SK-N-SH (cell line): ENCODE measurements around the gene ADCY7.

Experiments used
- TF ChIP-seq, protein P1 (sequence below): fragments of 200-600 bp; sonication (generic); IDR thresholded peaks from 2 replicates; pipeline ENCODE4 v1.6.1; 2017; ENCODE audit warnings: antibody characterized with exemption, mild to moderate bottlenecking, moderate library complexity
- TF ChIP-seq, protein P2 (sequence below): IDR thresholded peaks from 2 replicates; pipeline ENCODE4 v1.6.1; 2012; ENCODE audit warnings: mild to moderate bottlenecking, low read depth, low read length, moderate library complexity

DNA sequence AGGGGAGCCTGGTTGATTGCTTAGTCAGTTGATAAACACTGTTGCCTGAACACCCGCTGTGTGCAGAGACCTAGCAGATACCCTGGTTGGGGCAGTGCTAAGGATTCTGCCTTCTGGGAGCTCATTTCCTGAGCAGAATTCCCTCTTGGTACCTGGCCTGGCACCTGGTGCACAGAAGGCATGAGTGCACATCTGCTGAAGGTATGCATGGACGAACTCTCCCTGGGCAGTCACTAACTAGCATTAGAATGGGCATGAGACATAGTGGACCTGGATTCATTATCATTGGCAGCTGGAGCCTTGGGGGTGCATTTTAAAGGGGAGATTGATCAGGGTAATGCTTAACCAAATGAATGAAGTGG, 13.1 kb downstream of the ADCY7 start:
- TF ChIP-seq, protein P1, sequence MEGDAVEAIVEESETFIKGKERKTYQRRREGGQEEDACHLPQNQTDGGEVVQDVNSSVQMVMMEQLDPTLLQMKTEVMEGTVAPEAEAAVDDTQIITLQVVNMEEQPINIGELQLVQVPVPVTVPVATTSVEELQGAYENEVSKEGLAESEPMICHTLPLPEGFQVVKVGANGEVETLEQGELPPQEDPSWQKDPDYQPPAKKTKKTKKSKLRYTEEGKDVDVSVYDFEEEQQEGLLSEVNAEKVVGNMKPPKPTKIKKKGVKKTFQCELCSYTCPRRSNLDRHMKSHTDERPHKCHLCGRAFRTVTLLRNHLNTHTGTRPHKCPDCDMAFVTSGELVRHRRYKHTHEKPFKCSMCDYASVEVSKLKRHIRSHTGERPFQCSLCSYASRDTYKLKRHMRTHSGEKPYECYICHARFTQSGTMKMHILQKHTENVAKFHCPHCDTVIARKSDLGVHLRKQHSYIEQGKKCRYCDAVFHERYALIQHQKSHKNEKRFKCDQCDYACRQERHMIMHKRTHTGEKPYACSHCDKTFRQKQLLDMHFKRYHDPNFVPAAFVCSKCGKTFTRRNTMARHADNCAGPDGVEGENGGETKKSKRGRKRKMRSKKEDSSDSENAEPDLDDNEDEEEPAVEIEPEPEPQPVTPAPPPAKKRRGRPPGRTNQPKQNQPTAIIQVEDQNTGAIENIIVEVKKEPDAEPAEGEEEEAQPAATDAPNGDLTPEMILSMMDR, result no peak
- TF ChIP-seq, protein P2, sequence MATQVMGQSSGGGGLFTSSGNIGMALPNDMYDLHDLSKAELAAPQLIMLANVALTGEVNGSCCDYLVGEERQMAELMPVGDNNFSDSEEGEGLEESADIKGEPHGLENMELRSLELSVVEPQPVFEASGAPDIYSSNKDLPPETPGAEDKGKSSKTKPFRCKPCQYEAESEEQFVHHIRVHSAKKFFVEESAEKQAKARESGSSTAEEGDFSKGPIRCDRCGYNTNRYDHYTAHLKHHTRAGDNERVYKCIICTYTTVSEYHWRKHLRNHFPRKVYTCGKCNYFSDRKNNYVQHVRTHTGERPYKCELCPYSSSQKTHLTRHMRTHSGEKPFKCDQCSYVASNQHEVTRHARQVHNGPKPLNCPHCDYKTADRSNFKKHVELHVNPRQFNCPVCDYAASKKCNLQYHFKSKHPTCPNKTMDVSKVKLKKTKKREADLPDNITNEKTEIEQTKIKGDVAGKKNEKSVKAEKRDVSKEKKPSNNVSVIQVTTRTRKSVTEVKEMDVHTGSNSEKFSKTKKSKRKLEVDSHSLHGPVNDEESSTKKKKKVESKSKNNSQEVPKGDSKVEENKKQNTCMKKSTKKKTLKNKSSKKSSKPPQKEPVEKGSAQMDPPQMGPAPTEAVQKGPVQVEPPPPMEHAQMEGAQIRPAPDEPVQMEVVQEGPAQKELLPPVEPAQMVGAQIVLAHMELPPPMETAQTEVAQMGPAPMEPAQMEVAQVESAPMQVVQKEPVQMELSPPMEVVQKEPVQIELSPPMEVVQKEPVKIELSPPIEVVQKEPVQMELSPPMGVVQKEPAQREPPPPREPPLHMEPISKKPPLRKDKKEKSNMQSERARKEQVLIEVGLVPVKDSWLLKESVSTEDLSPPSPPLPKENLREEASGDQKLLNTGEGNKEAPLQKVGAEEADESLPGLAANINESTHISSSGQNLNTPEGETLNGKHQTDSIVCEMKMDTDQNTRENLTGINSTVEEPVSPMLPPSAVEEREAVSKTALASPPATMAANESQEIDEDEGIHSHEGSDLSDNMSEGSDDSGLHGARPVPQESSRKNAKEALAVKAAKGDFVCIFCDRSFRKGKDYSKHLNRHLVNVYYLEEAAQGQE, result no peak
